Activated CD8-positive, alpha-beta memory T cell treated with anti-CD3 and anti-CD28 coated beads for 4 hours (primary cell): ENCODE measurements around the gene CENPA.
A peak's percentile ranks its signal among the peaks of the same experiment; 100 is the strongest.
"Not testable (repeated sequence)": the region's sequence is repeated elsewhere in the genome, so short reads cannot be mapped to it uniquely, and the experiment has no call there.

Experiments used
- DNase-seq, 2 donors: peaks; one replicate each; pipeline ENCODE4 v3.0.0-alpha.2; 2020; ENCODE audit warnings: low read depth in 2 of 2

Gene CENPA

DNA sequence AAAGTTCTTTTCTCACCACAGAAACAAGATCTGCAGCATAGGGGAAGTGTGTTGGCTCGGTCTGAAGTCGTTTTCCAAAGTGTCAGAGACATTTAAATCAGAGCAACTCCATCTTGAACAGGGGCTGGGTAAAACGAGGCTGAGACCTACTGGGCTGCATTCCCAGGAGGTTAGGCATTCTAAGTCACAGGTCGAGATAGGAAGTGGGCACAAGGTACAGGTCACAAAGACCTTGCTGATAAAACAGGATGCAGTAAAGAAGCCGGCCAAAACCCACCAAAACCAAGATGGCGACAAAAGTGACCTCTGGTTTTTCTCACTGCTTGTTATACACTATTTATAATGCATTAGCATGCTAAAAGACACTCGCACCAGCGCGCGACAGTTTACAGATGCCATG lies 24.9 kb upstream of the CENPA start:
- not testable (repeated sequence) for DNase-seq

DNA sequence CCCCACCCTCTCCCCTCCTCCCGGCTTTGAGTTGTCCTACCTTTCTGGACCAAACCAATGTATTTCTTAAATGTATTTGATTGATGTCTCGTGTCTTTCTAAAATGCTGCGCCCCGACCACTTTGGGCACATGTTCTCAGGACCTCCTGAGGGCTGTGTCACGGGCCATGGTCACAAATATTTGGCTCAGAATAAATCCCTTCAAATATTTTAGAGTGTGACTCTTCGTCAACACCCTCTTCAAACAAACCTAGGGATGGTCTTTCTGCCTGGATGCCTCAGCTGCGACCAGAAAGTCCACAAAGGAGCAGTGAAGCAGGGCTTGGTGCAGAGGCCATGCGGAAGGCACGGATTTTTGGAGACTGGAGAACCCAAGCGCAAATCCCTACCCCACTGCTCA lies 22.8 kb upstream of the CENPA start:
- no peak for DNase-seq

DNA sequence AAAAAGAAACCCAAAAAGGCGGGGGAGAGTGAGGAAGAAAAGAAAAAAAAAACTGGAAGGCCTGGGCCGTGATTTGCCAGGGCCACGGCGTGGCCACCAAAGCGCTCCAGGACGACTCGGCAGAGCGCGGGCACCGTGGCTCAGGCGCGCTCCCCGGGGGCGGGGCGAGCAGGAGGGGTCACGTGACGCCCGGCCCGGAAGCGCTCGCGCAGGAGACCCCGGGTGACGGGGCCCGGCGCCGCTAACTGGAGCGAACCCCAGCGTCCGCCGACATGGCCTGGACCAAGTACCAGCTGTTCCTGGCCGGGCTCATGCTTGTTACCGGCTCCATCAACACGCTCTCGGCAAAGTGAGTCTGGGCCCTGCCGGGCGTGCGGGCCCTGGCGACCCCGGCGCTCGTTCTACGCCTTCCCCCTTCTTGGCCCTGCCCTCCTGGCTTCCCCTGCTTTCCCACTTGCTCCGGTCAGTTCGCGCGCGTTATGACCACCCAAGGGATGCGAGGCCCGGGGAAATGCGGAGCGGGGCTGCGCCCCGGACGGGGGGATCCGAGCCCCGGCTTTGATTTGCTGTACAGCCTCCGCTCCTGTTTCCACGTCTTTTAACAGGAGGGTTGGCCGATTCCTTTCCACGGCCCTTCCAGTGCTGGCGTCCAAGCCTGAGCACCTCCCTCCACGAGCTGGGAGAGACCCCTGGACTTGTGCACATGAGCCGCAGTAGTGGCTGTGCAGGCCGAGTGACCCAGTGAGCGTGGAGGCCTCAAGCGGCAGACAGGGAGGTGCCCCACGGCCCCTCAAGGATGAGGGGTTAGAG lies 21.6 kb upstream of the CENPA start, which contains the start of gene SLC35F6:
Gene SLC35F6, plus strand, starts transcription at position 207 of the 810 bp plus-strand sequence. Its CDS starts 66 bp downstream, at position 273.
- peak; percentile 55 to 63 for DNase-seq

DNA sequence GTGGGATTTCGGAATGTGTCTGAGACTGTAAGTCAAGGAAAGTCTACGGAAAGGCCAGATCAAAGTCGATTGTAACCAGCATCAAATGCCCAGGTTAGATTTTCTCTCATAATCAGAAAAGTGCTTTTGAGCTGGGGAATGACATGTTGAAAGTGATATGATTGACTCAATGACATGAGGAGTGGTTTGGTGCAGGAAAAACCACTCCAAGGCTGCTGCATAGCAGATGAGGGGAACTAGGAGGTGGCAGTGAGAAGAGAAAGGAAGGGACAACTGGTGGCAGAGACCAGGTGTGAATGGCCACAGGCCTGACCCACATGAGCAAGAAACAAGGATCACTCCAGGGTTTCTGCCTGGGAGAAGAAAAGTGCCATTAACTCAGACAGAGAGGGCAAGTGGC lies 20.9 kb upstream of the CENPA start:
- no peak for DNase-seq

DNA sequence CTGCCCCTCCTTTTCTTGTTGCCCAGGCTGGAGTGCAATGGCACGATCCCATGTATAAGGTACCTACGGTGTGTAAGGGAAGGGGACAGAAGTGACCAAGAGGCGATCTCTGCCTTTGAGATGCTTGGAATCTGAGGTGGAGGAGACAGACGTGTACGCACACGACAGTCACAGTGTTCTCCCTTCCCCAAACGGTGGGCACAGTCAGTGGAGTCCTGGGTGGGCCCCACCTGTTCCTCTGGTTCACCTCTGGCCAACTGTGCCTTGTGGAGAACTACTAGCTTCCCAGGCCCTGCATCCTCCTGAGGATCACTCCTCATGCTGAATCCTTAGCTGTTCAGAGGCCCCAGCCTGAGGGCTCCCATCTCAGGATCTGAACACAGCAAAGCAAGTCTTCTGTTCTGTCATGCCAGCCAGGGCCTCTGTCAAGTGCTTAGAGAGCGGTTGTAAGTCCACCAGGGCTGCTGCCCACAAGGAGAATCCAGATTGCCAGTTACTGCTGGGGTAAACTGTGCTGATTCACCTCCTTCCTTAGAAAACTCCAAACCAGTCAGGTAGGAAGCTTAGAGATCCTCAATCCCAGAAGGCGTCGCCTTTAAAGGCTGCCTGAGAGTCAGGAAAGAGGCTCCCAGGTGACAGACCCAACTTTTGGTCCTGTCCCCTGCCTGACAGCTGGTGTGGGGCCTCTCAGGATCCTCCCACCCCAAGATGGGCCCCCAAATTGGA lies 20.2 kb upstream of the CENPA start:
- DNase-seq: no peak

DNA sequence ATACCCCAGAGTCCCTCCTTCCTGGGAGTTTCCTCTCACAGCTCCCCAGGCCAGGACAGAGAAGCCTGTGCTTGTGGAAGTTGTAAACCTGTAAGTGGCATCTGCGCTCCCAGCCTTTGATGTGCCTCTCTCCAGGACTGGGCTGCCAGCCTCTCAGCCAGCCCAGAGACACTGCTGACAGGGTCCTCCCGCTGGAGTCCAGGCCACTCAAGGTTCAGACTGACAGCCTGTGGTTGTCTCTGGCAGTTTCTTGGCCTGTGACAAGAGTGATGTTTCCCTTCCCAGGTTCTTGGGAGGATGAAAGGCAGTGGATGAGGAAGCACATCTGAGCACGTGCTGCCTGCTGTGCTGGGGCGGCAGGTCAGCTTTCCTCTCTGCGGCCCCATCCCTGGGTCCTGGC lies 18.7 kb upstream of the CENPA start:
- no peak for DNase-seq

DNA sequence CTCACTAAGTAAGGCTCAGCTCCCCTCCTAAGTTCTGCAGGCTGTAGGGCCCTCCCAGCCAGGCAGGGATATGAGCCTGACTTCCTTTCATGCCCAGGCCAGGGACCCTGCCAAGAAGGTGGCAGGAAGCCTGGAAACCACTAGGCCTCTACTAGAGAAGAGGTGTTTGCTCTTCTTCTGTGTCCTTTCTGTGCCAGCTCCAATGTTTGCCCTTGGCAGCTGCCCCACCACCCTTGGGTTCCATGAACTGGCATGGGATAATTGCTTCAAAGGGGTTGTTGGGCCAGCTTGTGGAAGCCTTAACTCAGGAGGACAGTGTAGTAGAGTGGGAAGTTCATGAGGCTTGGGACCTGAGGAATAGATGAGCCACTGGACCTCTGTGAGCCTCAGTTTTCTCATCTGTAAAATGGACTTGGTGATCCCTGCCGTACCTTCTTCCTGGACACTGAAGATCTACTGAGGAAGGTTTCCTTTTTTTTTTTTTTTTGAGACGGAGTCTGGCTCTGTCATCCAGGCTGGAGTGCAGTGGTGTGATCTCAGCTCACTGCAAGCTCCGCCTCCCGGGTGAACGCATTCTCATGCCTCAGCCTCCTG lies 17.9 kb upstream of the CENPA start:
- DNase-seq: no peak

DNA sequence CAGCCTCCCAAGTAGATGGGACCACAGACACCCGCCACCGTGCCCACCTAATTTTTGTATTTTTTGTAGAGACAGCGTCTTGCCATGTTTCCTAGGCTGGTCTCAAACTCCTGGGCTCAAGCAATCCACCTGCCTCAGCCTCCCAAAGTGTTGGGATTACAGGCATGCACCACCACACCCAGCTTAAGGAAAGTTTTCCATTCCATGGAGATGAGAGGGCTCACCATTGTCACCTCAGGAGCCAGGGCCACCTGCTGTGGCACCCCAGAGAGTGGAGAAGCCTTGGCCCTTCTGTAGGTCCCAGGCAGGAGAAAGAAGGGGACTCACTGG lies 17.1 kb upstream of the CENPA start:
- DNase-seq: no peak

DNA sequence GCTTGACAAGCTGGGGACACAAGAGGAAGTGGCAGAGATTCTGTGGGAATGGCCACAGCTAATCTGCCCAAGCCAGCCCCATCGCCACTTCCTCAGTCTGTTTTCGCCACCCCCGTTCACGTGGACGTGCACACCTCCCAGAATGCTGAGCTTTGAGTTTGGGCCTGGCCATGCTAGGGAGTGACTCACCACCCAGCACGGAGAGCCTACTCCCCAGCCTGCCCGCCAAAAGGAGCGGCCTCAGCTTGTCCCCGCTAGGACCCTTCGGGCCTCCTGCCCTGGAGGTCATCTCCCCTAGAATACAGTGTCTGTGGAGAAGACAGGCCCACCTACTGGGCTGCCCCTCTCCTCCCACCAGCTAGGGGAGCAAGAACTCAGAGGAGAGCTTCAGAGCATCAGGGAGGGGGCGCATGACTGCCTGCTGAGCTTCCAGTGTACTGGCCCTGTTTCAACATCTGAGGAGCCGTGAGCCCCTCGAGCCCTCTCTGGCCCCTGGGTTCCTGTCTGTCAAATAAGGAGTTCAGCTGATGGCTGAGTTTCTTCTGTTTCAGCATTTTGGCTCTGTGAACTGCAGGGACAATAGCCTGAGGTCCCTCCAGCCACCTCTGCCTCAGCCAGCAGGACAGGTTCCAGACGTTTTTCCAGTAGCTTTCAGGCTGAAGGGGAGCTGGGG lies 16.6 kb upstream of the CENPA start:
- DNase-seq: no peak

DNA sequence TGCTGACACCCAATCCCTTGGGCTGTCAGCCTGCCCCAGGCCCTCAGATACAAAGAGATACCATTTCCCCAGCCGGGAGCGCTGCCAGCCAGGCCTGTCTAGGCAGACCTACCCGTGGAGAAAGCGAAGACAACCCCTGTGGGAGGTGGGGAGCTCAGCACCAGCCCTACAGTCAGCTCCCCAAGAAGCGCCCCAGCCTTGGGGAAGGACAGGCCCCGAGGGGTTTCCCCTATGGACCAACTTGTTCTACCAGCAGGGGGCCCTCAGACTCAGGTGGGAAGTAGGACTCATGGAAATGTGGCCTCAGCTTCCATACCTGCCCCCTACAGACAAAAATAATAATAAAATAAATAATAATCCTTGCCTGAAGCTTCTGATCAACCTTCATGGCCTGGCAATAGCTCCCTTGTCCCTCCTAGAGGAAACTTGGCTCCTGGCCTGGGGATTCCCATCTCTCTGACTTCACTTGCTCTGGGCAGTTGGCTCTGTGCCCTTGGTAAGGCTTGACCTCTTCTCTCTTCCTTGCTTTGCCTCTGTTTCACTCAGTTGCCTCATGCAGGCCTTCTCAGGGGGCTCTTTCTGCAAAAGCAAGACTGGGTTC lies 14.8 kb upstream of the CENPA start:
- no peak for DNase-seq

DNA sequence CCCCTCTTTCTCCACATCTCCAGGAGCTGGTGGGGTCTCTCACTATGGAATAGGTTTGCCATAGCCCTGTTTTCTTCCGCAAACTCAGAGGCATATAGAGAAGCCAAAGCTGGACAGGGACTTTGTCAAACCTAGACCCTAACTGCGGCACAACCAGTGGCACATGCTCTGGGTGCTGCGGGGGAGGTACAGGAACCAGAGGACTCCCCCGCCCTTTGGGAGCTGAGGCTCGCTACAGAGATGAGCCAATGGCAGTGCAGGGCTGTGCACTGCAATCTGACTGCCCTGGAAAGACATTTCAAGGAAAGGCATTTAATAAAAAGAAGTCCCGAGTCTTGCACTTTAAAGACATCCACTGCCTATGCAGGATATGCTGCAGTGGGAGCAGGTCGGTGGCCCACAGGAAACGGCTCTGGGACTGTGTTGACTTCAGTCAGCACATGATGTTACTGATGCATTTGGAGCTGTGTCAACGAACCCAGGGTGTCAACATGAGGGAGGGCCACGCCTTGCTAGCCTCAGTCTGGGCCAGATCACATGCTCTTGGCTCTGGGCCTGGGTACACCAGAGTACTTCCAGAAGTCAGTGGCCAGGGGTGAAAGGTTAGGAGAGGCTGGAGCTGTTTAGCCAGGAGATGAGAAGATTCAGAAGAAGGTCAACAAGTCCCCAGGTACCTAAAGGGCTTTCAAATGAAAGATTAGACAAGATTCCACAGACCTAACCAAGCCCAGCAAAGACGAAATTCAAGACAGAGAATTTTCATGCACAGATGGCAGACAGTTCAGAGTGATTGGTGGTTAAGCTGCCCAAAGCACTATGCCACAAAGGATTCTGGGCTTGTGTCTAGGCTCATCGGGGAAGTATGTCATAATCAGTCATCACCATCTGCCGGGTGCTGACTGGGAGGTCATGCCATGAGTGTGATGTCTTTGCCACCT lies 13.5 kb upstream of the CENPA start:
- no peak for DNase-seq

DNA sequence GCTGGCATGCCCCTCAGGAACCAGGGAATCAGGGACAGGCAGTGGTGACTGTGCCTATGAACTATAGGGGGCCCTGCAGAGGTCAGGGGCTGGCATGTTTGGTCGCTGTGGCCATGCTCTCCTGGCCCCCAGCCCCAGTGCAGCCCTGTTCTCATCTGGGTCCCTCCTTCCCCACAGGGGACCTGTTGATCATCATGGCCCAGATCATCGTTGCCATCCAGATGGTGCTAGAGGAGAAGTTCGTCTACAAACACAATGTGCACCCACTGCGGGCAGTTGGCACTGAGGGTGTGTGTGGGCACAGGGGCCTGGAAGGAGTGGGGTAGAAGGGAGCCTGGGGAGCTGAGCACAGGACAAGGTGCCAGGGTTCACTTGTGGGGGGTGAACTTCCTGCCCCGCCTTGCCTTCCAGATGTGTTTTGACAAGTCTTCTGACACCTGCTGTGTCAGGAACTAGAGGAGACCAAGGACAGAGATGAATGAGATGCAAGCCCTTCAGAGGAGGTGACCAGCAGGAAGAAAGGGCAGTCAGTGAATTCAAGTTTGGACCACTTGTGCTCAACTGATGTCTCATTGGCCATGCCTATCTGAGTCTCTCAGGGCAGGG lies 9.6 kb upstream of the CENPA start:
- DNase-seq: no peak

DNA sequence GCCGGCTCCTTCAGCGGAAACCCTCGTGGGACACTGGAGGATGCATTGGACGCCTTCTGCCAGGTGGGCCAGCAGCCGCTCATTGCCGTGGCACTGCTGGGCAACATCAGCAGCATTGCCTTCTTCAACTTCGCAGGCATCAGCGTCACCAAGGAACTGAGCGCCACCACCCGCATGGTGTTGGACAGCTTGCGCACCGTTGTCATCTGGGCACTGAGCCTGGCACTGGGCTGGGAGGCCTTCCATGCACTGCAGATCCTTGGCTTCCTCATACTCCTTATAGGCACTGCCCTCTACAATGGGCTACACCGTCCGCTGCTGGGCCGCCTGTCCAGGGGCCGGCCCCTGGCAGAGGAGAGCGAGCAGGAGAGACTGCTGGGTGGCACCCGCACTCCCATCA lies 7.8 kb upstream of the CENPA start:
- DNase-seq: no peak

DNA sequence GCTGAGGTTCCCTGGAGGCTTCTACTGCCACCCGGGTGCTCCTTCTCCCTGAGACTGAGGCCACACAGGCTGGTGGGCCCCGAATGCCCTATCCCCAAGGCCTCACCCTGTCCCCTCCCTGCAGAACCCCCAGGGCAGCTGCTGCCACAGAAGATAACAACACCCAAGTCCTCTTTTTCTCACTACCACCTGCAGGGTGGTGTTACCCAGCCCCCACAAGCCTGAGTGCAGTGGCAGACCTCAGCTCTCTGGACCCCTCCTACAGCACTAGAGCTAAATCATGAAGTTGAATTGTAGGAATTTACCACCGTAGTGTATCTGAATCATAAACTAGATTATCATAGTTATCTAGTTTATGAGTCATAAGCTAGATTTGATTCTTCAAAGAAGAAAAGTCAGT lies 7.3 kb upstream of the CENPA start:
- DNase-seq: no peak

DNA sequence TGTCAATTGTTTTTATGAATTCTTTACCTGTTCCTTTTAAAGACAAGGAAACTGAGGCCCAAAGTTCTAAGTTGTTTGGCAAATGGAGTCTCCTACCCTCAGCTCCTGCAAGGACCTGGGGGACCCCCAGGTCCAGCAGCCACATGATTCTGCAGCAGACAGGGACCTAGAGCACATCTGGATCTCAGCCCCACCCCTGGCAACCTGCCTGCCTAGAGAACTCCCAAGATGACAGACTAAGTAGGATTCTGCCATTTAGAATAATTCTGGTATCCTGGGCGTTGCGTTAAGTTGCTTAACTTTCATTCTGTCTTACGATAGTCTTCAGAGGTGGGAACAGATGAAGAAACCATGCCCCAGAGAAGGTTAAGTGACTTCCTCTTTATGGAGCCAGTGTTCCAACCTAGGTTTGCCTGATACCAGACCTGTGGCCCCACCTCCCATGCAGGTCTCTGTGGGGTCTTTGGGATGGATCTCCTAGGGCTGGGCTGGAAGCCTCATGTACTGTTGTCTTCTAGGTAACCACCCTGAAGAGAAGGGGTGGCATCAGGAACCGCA lies 5.6 kb upstream of the CENPA start:
- DNase-seq: no peak

DNA sequence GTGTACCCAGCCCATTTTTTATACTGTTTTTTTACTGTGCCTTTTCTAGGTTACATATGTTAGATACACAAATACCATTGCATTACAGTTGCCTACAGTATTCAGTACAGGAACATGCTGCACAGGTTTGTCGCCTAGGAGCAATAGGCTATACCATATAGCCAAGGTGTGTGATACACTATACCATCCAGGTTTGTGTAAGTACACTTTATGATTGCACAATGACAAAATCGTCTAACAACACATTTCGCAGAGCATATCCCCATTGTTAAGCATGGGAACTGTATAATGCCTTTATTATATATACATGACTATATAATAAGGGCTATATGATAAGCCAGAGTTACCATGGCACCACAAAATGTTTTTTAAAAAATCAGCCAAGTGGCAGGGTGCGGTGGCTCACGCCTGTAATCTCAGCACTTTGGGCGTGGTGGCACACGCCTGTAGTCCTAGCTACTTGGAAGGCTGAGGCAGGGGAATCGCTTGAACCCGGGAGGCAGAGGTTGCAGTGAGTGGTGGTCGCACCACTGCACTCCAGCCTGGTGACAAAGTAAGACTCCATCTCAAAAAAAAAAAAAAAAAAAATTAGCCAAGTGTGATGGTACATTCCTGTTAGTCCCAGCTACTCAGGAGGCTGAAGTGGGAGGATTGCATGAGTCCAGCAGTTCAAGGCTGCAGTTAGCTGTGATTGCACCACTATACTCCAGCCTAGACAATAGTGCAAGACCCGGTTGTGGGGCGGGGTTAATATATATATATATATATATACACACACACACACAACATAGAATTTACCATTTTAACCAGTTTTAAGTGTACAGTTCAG lies 2.8 kb upstream of the CENPA start:
- DNase-seq: no peak

DNA sequence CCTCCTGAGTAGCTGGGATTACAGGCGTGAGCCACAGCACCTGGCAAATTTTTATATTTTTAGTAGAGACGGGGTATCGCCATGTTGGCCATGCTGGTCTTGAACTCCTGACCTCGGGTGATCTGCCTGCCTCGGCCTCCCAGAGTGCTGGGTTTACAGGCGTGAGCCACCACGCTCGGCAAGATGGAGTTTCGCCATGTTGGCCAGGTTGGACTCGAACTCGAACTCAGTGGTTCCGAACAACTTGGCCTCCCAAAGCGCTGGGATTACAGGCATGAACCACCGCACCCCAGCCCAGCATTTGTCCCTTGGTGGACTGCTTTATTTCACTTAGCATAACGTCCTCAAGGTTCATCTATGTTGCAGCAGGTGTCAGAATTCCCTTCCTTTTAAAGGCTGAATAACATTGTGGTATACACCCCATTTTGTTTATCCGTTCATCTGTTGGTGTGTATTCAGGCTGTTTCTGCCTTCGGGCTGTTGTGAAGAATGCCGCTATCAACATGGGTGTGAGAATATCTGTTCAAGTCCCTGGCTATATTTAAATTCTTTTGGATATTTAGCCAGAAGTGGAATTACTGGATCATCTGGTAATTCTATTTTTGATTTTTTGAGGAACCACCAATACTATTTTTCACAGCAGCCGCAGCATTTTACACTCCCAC lies 1.2 kb upstream of the CENPA start:
- DNase-seq: no peak

DNA sequence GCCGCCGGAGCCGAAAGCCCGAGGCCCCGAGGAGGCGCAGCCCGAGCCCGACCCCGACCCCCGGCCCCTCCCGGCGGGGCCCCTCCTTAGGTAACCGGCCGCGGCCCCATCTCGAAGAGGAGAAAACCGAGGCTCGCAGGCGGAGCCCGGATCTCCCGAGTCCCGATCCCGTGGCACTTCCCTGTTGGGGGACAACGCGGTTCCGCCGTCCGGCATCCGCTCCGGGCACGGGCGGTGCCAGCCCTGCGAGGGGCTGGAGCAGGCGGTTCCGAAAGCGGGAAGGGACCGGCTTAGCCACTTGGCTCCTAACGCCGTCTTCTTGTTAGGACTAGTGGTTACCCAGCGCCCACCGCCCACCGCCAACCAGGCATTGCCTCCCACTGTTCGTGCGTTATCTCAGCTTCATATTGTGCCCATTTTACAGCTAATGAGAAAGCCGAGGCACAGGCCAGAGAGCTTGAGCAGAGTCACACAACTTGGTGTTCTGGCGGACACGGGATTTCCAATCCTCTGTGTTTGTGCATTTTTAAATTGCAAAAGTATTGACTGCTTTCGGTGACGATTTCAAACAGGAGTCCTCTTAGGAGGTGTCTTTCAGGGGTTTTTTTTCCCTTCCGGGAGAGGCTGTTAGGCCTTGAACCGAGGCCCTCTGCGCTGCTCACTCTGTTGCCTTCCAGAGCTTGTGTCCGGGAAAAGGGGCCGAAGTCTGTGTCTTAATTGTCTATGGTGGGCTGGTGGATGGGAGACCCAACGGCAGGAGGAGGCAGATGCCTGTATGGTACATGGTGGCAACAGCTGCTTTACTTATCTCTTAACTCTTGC lies 562 bp downstream of the CENPA start:
- no peak for DNase-seq
